GM20000 (cell line): Measurements from ENCODE around the gene POLR2C.

Experiments
- DNase-seq: peaks from one replicate; pipeline ENCODE4 v3.0.0; 2012; ENCODE audit warnings: low spot score
- TF ChIP-seq, protein P1 (sequence below): IDR thresholded peaks from 2 replicates; pipeline ENCODE4 v1.5.1; 2012; ENCODE audit warnings: mild to moderate bottlenecking, control low read depth; ENCODE audit errors: extremely low read depth, missing control alignments

POLR2C gene

DNA sequence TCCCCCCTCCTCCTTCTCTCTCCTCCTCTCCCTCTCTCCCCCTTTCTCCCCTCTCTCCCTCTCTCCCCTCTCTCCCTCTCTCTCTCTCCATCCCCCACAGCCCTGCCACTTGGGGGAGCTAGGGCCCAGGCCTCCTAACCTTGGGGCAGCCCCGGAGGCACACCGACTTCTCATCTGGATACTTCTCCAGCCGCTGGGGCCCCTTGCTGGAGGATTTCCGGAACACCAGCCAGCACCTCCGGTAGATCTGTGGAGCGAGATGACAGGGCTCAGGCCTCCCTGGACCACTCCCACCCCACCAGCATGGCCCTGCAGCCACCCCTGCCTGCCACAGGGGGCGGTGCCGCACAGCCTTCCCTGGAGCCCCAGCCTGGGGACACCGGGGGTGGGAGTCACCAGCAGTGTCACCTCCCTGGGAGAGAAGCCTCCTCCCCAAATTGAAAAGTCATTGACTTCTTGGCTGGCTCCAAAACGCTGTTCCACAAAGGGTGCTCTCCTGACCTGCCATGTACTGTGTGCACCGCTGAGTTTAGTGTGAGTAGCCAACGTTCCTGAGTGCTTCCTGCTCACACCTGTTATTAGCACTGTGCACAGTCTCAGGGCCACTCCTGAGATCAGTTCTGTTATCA, 13.3 kb downstream of the POLR2C start:
- DNase-seq: peak; percentile 85
- TF ChIP-seq, protein P1, sequence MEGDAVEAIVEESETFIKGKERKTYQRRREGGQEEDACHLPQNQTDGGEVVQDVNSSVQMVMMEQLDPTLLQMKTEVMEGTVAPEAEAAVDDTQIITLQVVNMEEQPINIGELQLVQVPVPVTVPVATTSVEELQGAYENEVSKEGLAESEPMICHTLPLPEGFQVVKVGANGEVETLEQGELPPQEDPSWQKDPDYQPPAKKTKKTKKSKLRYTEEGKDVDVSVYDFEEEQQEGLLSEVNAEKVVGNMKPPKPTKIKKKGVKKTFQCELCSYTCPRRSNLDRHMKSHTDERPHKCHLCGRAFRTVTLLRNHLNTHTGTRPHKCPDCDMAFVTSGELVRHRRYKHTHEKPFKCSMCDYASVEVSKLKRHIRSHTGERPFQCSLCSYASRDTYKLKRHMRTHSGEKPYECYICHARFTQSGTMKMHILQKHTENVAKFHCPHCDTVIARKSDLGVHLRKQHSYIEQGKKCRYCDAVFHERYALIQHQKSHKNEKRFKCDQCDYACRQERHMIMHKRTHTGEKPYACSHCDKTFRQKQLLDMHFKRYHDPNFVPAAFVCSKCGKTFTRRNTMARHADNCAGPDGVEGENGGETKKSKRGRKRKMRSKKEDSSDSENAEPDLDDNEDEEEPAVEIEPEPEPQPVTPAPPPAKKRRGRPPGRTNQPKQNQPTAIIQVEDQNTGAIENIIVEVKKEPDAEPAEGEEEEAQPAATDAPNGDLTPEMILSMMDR: peak; percentile 83

GRCh38 chr16:57476546-57477410, 14.3 kb downstream of the POLR2C start:
- no peak for DNase-seq
- TF ChIP-seq, protein P1: no peak

- DNase-seq: no peak
- TF ChIP-seq, protein P1: no peak
Measured at GRCh38 chr16:57477531-57478202, 15.2 kb downstream of the POLR2C start.

DNA sequence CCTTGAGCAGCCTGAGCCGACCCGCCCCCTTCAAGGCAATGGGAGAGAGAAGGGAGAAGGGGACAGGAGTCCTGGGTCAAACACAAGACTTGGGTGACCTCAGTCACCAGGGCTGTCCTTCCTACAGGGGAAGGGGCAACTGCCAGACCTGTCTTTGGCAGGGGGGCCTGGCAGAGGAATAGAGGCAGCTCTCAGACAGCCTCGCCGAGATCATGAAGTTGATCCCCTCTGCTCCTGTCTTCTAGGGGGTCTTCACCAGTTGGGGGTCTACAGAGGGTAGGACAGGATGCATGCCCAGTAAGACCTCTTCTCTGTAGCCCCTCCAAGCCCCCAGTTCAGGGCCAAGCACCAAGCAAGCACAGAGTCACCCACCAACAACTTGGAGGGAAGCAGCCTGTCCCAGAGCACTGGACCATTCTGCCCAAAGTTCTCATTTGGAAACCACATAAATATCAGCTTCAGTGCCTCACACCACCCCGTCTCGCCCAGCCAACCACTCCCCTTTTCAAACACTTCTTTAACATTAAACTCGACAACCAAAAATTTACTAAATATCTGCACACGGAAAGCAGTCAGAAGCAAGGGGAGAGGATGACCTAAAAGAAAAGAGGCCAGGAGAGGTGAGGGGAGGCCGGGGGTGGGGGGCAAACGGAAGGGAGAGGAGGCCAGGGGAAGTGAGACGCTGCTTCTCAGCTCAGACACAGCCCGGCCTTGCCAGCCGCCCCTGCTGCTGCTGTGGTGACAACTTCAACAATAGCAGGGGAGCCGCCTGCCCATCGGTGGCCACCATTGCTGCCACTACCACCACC, 16.1 kb downstream of the POLR2C start:
- no peak for DNase-seq
- TF ChIP-seq, protein P1: no peak

DNA sequence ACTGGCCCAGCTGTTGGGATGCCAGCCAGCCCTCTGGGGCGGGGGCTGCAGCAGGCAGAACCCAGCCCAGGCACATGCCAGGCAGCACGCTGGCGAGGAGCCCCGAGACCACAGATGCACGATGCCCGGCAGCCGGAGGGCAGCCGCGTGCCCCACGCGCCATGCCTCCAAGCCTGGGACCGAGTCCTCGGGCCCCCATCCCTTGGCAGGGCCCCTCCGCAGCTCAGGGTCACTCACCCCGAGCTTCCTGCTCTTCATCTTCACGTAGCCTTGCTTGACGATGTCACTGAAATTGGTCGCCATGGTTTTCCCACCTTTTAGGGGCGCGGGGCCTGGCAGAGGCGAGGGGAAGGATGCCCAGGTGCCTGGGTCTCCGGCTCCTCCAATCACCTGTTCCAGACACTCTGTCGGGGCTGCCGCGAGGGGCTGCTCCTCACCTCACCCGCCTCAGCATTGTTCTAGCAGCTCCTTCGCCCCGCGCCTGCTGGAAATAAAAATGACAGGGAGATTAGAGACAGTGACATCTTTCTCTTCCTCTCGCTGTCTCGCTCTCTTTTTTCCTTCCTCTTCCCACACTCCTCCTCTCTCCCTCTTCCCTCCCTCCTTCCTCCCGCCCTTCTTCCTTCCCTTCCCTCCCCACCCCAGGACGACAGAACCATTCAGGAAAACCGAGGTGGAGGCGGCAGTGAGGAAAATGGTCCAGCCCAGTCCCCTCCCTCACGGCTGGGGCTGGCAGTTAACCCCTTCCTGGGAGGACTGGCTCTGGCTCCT, 16.9 kb downstream of the POLR2C start:
- TF ChIP-seq, protein P1: no peak
- no peak for DNase-seq

DNA sequence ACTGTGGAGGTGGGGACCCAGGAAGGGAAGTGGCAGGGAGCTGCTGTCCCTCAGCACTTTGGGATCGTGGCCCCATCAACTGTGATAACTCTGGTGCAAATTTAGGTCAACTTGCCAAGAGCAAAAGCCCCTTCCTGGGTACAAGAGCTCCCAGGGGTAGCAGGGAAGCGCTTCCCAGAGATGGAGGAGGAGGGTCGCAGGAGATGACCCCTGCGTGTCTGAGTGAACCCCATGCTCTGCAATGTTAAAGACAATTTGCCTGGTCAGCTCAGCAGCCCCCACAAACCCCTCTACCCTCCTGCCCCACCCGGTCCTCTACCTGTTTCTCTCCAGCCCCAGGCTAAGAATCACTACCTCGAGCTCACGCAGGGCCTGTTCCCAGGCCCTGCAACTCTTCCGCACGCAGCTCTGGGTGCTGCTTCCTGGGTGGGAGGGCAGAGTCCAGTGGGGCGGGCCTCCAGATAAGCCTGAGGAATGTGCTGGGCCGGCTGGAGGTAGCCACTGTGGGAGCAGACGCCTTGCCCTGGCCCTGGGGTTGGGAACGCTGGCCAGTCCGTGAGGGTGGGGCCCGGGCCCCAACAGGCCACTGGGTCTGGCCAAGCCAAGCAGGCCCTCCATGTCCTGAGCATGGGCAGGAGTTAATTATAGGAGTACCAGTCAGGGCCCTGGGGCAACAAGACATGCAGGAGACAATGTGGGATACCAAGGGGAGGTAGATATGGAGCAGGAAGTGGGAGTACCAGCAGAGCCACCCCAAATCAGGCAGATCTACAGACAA, 17.7 kb downstream of the POLR2C start:
- TF ChIP-seq, protein P1: no peak
- DNase-seq: no peak
